Measurements from ENCODE around the gene CLTB.

Gene CLTB

DNA sequence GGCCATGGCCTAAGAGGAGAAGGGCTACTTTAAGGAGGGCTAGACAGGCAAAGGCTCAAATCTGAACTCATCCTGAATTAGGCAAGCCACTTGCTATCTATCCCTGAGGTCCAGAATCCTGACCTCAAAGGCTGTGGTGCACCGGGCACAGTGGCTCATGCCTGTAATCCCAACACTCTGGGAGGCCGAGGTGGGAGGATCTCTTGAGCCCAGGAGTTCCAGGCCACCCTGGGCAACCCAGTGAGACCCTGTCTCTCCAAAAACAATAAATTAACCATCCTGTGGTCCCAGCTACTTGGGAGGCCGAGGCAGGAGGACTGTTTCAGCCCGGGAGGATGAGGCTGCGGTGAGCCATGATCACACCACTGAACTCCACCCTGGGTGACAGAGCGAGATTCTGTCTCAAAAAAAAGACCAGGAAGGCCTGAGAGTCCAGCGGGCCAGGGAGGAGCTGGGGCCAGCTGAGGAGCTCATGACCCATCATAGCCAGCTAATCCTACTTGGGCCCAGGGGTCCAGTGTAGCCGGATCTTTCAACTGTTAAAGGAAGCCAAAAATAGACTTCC is 31.9 kb downstream of the CLTB start:
- TF ChIP-seq FOXP2 (optimal IDR thresholded peaks at IDR 0.05; ENCODE audit: borderline replicate concordance, extremely low read depth, extremely low read length, insufficient read depth): no peak
- TF ChIP-seq POLR2AphosphoS5 (IDR thresholded peaks at IDR 0.05; ENCODE audit: low read depth, low read length): no peak
- no peak for TF ChIP-seq TAF1 (IDR thresholded peaks at IDR 0.05; ENCODE audit: borderline replicate concordance, insufficient read depth, low read length)
- no peak for TF ChIP-seq SIN3A (IDR thresholded peaks at IDR 0.05; ENCODE audit: borderline replicate concordance, insufficient read depth, low read length)
- TF ChIP-seq, protein P1, sequence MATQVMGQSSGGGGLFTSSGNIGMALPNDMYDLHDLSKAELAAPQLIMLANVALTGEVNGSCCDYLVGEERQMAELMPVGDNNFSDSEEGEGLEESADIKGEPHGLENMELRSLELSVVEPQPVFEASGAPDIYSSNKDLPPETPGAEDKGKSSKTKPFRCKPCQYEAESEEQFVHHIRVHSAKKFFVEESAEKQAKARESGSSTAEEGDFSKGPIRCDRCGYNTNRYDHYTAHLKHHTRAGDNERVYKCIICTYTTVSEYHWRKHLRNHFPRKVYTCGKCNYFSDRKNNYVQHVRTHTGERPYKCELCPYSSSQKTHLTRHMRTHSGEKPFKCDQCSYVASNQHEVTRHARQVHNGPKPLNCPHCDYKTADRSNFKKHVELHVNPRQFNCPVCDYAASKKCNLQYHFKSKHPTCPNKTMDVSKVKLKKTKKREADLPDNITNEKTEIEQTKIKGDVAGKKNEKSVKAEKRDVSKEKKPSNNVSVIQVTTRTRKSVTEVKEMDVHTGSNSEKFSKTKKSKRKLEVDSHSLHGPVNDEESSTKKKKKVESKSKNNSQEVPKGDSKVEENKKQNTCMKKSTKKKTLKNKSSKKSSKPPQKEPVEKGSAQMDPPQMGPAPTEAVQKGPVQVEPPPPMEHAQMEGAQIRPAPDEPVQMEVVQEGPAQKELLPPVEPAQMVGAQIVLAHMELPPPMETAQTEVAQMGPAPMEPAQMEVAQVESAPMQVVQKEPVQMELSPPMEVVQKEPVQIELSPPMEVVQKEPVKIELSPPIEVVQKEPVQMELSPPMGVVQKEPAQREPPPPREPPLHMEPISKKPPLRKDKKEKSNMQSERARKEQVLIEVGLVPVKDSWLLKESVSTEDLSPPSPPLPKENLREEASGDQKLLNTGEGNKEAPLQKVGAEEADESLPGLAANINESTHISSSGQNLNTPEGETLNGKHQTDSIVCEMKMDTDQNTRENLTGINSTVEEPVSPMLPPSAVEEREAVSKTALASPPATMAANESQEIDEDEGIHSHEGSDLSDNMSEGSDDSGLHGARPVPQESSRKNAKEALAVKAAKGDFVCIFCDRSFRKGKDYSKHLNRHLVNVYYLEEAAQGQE (IDR thresholded peaks at IDR 0.05; ENCODE audit: insufficient read depth in 1 of 2, low read depth in 2 of 2, low read length in 2 of 2): no peak

DNA sequence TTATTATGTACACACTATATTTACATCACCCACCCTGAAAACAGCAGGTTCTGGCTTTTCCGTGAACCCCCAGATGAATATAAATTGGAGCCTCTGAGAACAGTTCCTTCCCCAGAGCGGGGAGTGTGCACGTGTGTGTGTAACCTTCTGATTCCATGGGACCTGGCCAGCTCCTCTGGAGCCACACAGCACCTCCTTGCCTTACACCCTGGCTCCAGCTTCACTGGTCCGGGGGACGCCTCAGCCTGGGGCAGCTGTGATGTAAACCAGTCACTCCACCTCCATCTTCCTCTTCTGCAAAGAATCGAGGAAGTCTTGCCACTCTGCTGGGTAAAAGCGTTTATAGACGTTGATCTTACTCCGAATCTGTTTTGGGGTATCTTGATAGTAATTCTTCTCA is 32.4 kb downstream of the CLTB start:
- TF ChIP-seq POLR2AphosphoS5 (IDR thresholded peaks at IDR 0.05; ENCODE audit: low read depth, low read length) (no peak), FOXP2 (optimal IDR thresholded peaks at IDR 0.05; ENCODE audit: borderline replicate concordance, extremely low read depth, extremely low read length, insufficient read depth) (no peak), TAF1 (IDR thresholded peaks at IDR 0.05; ENCODE audit: borderline replicate concordance, insufficient read depth, low read length) (no peak), SIN3A (IDR thresholded peaks at IDR 0.05; ENCODE audit: borderline replicate concordance, insufficient read depth, low read length) (no peak)
- TF ChIP-seq, protein P1 (IDR thresholded peaks at IDR 0.05; ENCODE audit: insufficient read depth in 1 of 2, low read depth in 2 of 2, low read length in 2 of 2): no peak

DNA sequence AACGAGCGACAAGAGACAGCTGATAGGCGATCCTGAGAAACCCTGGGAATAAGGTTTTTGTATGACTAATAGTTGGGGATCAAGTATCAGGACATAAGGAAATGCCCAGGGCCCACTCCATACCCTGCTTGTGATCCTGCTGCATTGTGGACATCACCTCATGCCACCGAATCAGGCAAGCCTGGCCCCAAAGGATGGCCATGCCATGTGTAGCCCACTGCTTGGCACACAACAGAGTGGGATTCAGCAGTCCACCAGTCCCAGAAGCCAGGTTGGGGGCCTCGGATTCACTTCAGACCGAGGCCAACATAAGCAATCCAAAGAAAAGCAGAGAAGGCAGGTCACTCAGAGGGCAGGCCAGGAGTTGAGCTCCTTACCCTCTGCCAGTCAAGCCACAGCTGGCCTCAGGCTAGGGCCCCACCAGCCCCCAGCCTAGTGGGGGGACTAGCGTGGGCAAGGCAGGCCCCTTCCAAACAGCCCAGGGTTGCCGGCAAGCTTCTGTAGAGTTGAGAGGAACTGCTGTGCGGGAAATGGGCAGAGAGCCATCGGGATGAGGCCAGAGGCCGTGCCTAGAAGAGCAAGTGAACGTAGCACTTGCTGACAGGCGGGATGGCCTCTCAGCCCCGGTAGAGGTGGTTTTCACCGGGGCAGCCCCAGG is 33.0 kb downstream of the CLTB start:
- TF ChIP-seq SIN3A (IDR thresholded peaks at IDR 0.05; ENCODE audit: borderline replicate concordance, insufficient read depth, low read length): no peak
- TF ChIP-seq FOXP2 (optimal IDR thresholded peaks at IDR 0.05; ENCODE audit: borderline replicate concordance, extremely low read depth, extremely low read length, insufficient read depth): no peak
- TF ChIP-seq POLR2AphosphoS5 (IDR thresholded peaks at IDR 0.05; ENCODE audit: low read depth, low read length): 0 out of 2 replicates have a peak, but pooled peaks have one; percentile 7

DNA sequence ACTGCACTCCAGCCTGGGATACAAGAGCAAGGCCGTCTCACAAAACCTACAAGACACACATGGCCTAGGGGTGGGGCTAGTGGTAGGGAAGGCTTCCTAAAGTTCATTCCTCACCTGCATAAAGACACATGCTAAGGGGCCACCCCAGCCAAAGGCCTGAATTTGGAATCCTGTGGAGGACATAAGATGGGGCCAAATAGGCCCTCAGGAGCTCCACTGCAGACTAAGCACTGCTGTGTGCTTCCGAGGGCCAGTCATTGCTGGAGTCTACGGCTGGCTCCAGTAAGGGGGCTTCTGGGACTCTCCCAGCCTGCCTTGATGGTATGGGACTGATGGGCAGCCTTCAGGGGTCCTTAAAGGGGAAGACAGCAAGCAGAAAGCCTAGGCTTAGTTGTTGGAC is 33.6 kb downstream of the CLTB start:
- TF ChIP-seq SIN3A (IDR thresholded peaks at IDR 0.05; ENCODE audit: borderline replicate concordance, insufficient read depth, low read length) (no peak), FOXP2 (optimal IDR thresholded peaks at IDR 0.05; ENCODE audit: borderline replicate concordance, extremely low read depth, extremely low read length, insufficient read depth) (no peak), TAF1 (IDR thresholded peaks at IDR 0.05; ENCODE audit: borderline replicate concordance, insufficient read depth, low read length) (no peak), POLR2AphosphoS5 (IDR thresholded peaks at IDR 0.05; ENCODE audit: low read depth, low read length) (peak; percentile 56; the same call in 1 of the 2 replicates)
- TF ChIP-seq, protein P1 (IDR thresholded peaks at IDR 0.05; ENCODE audit: insufficient read depth in 1 of 2, low read depth in 2 of 2, low read length in 2 of 2): no peak

DNA sequence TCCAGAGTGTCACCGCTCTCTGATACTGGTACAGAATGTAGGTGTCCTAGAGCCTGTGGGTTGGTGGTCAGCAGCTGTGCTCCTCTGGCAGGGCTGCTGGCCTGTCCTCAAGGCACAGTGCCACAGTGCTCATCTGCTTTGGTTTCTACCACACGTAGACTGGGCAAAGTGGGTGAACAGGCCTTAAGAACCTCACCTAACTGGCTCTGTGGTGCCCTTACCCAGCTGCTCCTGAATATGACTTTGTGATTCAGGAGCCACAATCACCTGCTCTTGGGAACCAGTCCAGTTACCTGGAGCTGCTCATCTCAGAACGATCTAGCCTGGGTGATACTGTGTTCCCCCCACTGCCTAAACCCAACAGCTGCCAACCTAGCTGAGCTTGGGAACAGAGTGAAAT is 34.4 kb downstream of the CLTB start:
- TF ChIP-seq SIN3A (IDR thresholded peaks at IDR 0.05; ENCODE audit: borderline replicate concordance, insufficient read depth, low read length): no peak
- TF ChIP-seq, protein P1 (IDR thresholded peaks at IDR 0.05; ENCODE audit: insufficient read depth in 1 of 2, low read depth in 2 of 2, low read length in 2 of 2): no peak
- no peak for TF ChIP-seq POLR2AphosphoS5 (IDR thresholded peaks at IDR 0.05; ENCODE audit: low read depth, low read length)
- no peak for TF ChIP-seq TAF1 (IDR thresholded peaks at IDR 0.05; ENCODE audit: borderline replicate concordance, insufficient read depth, low read length)
- no peak for TF ChIP-seq FOXP2 (optimal IDR thresholded peaks at IDR 0.05; ENCODE audit: borderline replicate concordance, extremely low read depth, extremely low read length, insufficient read depth)

All from PFSK-1 (cell line).